GM18858 (cell line): ENCODE data around the gene ARHGAP15.

Experiments
- ATAC-seq: cut with Tn5 transposase; IDR thresholded peaks from one replicate; pipeline ENCODE4 v1.9.1; 2021; ENCODE audit not compliant: unreplicated experiment

The ARHGAP15 gene

DNA sequence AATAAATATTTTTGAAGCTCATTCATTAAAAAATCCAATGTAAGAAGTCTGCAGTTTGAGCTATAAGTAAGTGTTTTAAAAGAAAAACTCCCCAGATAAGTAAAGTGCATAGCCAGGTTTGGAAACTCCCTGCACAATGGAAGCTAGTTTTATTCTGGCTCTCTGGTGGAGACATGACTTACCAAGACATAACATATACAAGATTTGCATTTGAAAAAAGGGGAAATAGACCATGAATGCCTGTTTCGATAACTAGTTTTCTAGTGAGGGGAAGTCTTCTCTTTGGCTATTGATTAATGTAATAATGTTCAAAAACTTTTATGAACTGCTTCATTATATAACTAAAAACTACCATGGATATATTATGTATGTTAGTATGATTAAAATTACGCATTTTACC lies 435.2 kb downstream of the ARHGAP15 start:
- ATAC-seq, result peak; percentile 90

- no peak for ATAC-seq
Observed at GRCh38 chr2:143571747-143572146, 442.5 kb downstream of the ARHGAP15 start.

DNA sequence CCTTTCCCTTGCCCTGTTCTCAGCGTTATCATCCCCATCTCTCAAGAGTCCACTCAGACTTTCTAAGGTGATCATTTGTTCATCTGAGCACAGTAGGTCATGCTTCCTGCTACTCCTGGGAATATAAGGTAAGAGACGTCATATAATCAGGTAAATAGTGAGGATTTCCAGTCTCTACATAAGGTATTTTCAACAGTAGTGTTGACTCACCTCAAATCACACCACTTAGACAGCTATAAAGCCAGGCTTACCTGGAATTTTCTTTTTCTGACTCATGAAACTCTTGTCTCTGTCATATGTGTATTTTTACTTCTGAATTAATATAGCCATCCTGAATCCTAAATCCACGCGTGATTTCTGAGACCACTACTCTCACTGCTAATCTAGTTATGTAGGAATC lies 443.2 kb downstream of the ARHGAP15 start:
- ATAC-seq, result no peak

DNA sequence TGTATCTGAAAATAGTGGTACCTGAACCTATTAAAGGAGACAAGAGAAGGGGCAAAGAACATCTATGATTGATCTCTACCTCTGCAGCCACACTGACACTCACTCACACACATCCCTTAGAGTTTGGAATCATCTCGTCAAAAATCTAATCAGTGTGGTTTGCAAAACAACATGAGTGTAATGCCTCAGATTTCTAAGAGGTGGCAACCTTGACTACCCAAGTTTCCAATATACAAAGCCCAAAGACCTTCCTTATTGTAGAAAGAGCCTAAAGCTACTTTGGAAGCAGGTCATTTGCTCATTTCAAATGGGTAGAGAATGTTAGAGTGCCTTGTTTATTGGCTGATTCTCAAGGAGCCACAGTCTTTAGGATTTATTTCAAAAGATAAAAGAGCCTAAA lies 444.9 kb downstream of the ARHGAP15 start:
- no peak for ATAC-seq

- ATAC-seq, result no peak
Observed at GRCh38 chr2:143575340-143575739, 446.1 kb downstream of the ARHGAP15 start.

GRCh38 chr2:143577489-143577888 lies 448.3 kb downstream of the ARHGAP15 start:
- no peak for ATAC-seq

GRCh38 chr2:143579456-143579855 lies 450.2 kb downstream of the ARHGAP15 start:
- no peak for ATAC-seq

- ATAC-seq, result no peak
Observed at GRCh38 chr2:143581134-143581533, 451.9 kb downstream of the ARHGAP15 start.

DNA sequence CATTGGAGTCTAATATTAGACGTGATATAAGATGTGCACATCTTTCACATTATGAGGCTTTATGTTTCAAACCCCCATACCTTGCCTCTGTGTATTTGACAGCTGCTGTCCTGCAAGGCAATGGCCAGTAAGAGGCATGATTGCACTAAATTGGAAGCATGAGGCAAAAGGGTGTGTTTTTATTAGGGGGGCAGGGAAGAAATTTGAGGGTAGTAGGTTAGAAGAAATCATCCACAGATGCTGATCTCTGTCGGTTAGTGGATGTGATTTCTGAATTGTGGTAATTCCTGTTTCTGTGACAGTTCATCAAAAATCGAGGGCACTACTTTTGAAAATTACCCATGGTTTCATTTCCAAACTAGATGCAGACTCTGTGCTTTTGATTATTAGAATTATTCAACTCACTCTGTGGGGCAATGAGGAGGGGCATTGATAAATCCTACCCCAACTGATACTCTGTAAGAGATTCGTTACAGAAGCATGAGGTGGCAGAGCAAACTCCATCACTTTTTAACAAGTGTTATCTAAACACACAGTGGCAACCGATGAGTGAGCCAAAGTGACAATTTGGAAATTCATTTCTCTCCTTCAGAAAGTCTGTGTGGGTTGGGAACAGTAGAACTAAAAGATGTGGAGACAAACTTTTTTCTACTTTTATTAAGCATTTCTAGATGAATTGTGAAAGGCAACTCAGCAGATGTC lies 453.0 kb downstream of the ARHGAP15 start:
- ATAC-seq, result no peak

- no peak for ATAC-seq
Observed at GRCh38 chr2:143584936-143585335, 455.7 kb downstream of the ARHGAP15 start.

DNA sequence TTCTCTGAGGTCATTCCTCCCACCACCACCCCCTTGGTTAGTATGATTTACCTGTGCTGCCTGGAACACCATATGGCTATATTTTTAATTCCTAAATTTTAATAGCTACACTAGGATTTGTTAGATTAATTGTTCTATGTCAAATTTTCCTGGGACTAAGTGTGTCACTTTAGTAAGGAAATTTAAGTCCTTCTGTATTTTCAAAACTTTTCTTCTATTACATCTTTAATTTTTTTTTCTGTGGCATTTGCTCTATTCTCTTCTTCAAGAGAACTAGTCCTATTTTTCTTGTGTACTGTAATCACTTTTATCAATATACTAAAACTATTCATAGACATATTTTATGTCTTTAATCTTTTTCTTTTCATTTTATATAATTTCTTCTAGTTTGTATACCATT lies 456.9 kb downstream of the ARHGAP15 start:
- no peak for ATAC-seq

GRCh38 chr2:143588746-143589145 lies 459.5 kb downstream of the ARHGAP15 start:
- ATAC-seq, result no peak

DNA sequence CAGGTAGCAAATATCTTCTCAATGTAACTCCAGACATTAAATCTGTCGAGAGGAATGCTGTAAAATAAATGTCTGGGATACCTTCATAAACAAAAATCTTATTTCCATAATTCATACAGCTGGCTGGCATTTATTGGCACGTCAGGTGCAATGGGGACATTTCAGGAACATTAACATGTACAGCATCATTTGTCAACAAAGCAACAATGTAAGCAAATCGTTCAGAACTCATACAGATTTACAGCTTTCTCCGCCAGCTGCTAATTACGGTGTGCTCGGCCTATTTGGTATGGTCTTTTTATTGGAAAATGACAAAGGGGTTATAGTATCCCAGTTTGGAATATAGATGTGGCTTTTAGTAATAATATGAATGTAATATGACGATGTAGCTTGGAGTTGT lies 464.9 kb downstream of the ARHGAP15 start:
- ATAC-seq, result no peak

- ATAC-seq, result no peak
Observed at GRCh38 chr2:143594745-143595144, 465.5 kb downstream of the ARHGAP15 start.

DNA sequence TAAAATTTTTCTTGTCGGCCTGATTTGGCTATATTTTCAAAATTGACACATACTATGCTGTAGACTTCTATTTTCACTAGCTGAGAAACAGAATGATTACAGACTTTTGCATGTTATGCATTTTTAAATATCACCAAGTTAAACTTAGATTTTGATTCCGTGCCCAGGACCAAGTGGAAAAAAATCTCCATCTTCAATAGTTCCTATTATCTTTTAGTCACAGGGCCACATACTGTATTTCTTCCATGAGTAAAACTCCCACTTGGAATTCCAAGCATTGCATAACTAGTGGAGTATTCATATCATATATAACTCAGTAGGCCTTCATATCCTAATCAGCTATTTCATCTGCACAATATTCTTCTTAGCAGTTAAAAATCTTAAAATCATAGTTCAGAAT lies 470.9 kb downstream of the ARHGAP15 start:
- ATAC-seq, result no peak

GRCh38 chr2:143601828-143602227 lies 472.6 kb downstream of the ARHGAP15 start:
- ATAC-seq, result no peak

- no peak for ATAC-seq
Observed at GRCh38 chr2:143603035-143603655, 473.9 kb downstream of the ARHGAP15 start.

- ATAC-seq, result no peak
Observed at GRCh38 chr2:143603846-143604565, 474.8 kb downstream of the ARHGAP15 start.

DNA sequence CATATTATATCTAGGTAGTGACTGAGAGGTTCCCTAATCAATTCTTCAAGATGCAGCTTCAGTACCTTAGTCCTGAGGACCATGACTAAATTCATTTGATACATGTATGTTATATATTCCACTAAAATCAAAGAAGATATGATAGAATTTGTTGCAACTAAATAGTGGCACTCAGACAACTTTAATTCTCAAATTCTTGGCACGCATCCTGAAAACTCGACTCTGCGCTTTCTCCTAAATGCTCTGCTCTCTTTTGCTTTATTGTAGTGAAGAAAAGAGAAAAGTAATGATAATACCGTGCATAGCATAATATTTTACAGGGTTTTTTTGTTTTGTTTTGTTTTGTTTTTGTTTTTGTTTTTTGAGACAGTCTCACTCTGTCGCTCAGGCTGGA lies 475.3 kb downstream of the ARHGAP15 start:
- no peak for ATAC-seq

GRCh38 chr2:143607231-143608062 lies 478.2 kb downstream of the ARHGAP15 start:
- ATAC-seq, result no peak

GRCh38 chr2:143608063-143608423 lies 478.8 kb downstream of the ARHGAP15 start:
- no peak for ATAC-seq
